Small intestine (tissue), 7 donors: ENCODE results near the gene SLCO3A1. TPM values are rescaled to one million over a fixed set of nuclear protein-coding genes. Genes with fewer than 3 reads are reported as not detected.
"Not testable (repeated sequence)": the region's sequence is repeated elsewhere in the genome, so short reads cannot be mapped to it uniquely, and the experiment has no call there.

Experiments
- DNase-seq, 2 donors: peaks; one replicate each; pipeline versions ENCODE4 v3.0.0 to v3.0.0-alpha.2; 2013
- FAIRE-seq: peaks from 2 replicates; lab custom pipeline; 2012; peaks lifted over from hg19 to GRCh38; lab: Jason Lieb, UNC
- H3K27ac ChIP-seq, 3 donors: one replicate each; pipeline ENCODE4 v1.5.1; 2013; ENCODE audit warnings: low read length in 2 of 3, mild to moderate bottlenecking in 2 of 3, control low read depth in 1 of 3, inconsistent platforms in 1 of 3, low read depth in 1 of 3, moderate library complexity in 1 of 3
- H3K27me3 ChIP-seq, 3 donors: one replicate each; pipeline ENCODE4 v1.6.1; 2013; ENCODE audit warnings: low read length in 3 of 3, inconsistent platforms in 1 of 3; ENCODE audit not compliant: control insufficient read depth in 3 of 3, insufficient read depth in 3 of 3
- H3K36me3 ChIP-seq, 3 donors: one replicate each; pipeline ENCODE4 v1.6.1; 2013; ENCODE audit warnings: low read length in 3 of 3, inconsistent platforms in 1 of 3, low read depth in 1 of 3, mild to moderate bottlenecking in 1 of 3, moderate library complexity in 1 of 3; ENCODE audit not compliant: control insufficient read depth in 3 of 3, insufficient read depth in 2 of 3
- H3K4me1 ChIP-seq, 3 donors: one replicate each; pipeline ENCODE4 v1.6.1; 2013; ENCODE audit warnings: low read length in 2 of 3, inconsistent platforms in 1 of 3, low read depth in 1 of 3, mild to moderate bottlenecking in 1 of 3, moderate library complexity in 1 of 3; ENCODE audit not compliant: control insufficient read depth in 3 of 3, insufficient read depth in 2 of 3
- H3K4me3 ChIP-seq, 3 donors: one replicate each; pipeline ENCODE4 v1.5.1; 2013; ENCODE audit warnings: low read length in 3 of 3, control low read depth in 1 of 3, inconsistent platforms in 1 of 3, low read depth in 1 of 3, mild to moderate bottlenecking in 1 of 3, moderate library complexity in 1 of 3
- H3K9me3 ChIP-seq, 2 donors: one replicate each; pipeline ENCODE4 v1.6.1; 2013; ENCODE audit warnings: low read depth in 1 of 2, low read length in 1 of 2; ENCODE audit not compliant: control insufficient read depth in 2 of 2, insufficient read depth in 1 of 2
- WGBS, 3 donors: extraction: QIAGEN DNeasy Blood & Tissue Kit; methylation state at CpG; one replicate each; pipeline ENCODE4 v1.1.7; 2013; 5-methylcytosine and 5-hydroxymethylcytosine counted together
- polyA plus RNA-seq, 4 donors: library from polyadenylated mRNA; stranded (reverse) in 3 of 4; unstranded in 1 of 4; fragments of 200-250 nt in 3 of 4; fragments of 120-200 nt in 1 of 4; gene quantifications; one replicate each; pipeline versions ENCODE4 v1.2.1 to v1.2.3, GENCODE V29; 2013
- donor health status: healthy with polysubstance abuse.
- donor health status: control.
- donor health status: control.
- donor health status: Bipolar disorder and iron deficiency.
- donor health status: healthy.

SLCO3A1 gene
- polyA plus RNA-seq, 4 donors, result 0.89 to 4.4 (median 2.6) TPM

DNA sequence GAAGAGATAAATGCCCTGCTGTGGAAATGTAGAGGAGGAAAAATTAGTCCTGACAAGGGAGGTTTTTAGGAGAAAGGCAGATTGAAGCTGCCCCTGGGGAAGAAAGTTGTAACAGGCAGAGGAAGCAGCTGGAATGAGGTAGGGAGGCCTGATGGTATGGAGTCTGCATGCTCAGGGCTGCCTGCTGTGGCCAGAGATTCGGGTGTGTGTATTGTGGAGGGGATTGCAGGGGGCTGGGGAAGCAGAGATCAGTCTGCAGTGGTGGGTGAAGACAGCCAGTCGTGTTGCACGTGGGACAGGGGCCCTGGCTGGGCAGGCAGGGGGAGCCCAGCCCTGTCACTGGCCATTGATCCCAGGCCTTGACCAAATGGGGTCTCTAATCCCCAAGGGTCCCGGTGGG lies 96.5 kb downstream of the SLCO3A1 start:
- Histone ChIP-seq H3K4me3 (no peak overlapping the region), H3K27ac (no peak overlapping the region), H3K27me3 (no peaks in the 10 kb centered on the region), H3K36me3 (no peaks in the 10 kb centered on the region), H3K4me1 (peaks cover 0 to 18% (median 2%) of the 10 kb centered on the region in 3 donors), H3K9me3 (peaks cover 0 to 2% of the 10 kb centered on the region in 2 donors)
- FAIRE-seq (no peak), DNase-seq (no peak)
- 78 to 85% (median 84%) methylated on average over 4 of the region's 4 CpGs for WGBS, 3 donors

DNA sequence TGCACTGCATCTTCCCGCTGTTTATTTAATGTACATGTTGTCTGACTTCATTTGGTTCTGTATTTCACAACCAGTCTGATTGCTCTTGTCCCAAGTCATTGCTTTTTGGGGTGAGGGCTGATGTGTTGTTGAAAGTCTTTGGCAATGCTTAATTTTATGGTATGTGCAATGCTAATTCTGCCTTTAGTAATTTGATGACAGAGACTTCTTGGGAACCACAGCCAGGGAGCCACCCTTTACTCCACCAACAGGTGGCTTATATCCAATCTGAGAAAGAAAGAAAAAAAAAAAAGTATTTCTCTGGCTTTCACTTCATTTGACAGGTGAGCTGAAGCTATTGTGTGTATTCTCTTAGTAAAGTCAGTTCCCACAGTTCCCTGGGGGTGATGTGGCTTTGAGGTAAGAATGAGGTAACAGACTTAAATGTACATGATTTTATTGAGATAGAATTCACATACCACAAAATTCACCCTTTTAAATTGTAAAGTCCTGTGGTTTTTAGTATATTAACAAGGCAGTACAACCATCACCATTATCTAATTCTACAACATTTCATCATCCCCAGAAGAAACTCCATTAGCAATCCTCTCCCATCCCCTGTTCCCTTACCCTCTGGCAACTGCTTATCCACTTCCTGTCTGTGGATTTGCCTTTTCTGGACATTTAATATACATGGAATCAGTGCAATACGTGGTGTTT lies 97.3 kb downstream of the SLCO3A1 start:
- Histone ChIP-seq H3K27me3 (no peaks in the 10 kb centered on the region), H3K27ac (no peak overlapping the region), H3K4me1 (peaks cover 0 to 18% (median 2%) of the 10 kb centered on the region in 3 donors), H3K4me3 (no peak overlapping the region), H3K9me3 (no peaks in the 10 kb centered on the region), H3K36me3 (no peaks in the 10 kb centered on the region)
- FAIRE-seq (no peak), DNase-seq (no peak)
- 56 to 83% (median 83%) methylated on average over 2 of the region's 2 CpGs for WGBS, 3 donors

DNA sequence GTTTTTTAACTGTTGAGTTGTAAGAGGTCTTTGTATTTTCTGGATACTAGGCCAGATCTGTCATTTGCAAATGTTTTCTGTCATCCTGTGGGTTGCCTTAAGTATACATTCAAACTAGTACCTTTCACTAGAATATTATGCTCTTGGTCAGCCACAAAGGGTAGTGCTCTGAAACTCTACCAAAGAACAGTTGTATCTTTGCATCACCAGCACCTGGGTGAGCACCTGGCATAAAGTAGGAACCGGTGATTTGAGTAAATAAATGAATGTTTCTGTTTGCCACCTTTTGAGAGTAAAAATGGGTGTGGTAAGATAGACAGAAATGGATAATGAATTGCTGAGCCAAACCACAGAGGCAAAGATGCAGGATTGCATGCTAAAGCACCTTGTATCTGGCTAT lies 98.7 kb downstream of the SLCO3A1 start:
- 9 to 61% (median 32%) methylated on average over 1 of the region's 1 CpG for WGBS, 3 donors
- Histone ChIP-seq H3K4me1 (peaks cover 0 to 17% (median 2%) of the 10 kb centered on the region in 3 donors), H3K9me3 (no peaks in the 10 kb centered on the region), H3K4me3 (no peak overlapping the region), H3K27ac (no peak overlapping the region), H3K27me3 (no peaks in the 10 kb centered on the region), H3K36me3 (no peaks in the 10 kb centered on the region)
- DNase-seq (no peak), FAIRE-seq (no peak)

DNA sequence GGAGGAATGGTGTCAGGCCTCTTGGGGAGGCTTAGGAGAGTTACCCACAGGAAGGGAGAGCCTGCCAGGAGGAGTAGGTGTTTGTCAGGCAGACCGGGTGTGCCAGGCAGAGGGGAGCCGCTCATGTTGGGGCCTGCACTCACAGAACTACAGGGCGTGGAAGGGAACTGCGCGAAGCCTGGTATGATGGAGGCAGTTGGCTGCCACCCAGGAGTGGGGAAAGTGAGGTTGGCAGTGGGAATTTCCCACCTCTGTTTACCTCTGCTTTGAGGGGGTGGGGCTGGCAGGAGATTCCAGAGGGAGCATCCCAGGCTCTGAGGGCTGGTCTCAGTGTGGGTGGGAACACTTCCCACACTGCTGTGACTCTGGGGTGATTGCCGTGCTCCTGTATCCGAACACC lies 99.9 kb downstream of the SLCO3A1 start:
- no peak for FAIRE-seq
- Histone ChIP-seq H3K27ac (no peak overlapping the region), H3K36me3 (no peaks in the 10 kb centered on the region), H3K4me3 (no peak overlapping the region), H3K9me3 (no peaks in the 10 kb centered on the region), H3K4me1 (peaks cover 0 to 5% (median 2%) of the 10 kb centered on the region in 3 donors), H3K27me3 (no peaks in the 10 kb centered on the region)
- no peak for DNase-seq
- WGBS, 3 donors, result 58 to 83% (median 77%) methylated on average over 7 of the region's 7 CpGs

DNA sequence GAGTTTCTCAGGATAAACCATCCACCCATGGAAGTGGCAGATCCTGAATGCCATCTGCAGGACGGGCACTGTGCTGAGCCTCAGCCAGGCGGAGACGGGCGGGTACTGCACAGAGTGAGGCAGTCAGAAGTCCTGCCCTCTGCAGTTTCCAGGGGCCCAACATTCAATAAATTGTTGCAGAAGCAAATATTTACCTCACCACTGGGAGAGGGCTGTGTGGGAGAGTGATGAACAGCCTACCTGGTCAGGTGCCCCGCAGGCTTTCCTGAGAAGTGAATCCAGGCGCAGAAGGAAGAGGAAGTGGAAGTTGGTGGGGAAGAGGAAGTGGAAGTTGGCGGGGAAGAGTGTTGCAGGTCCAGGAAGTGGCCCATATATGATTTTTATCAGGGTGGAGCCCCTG lies 100.8 kb downstream of the SLCO3A1 start:
- FAIRE-seq (no peak), DNase-seq (peak; percentile 12 to 56)
- Histone ChIP-seq H3K27ac (no peak overlapping the region), H3K27me3 (no peaks in the 10 kb centered on the region), H3K4me3 (no peak overlapping the region), H3K4me1 (peaks cover 0 to 3% (median 2%) of the 10 kb centered on the region in 3 donors), H3K9me3 (no peaks in the 10 kb centered on the region), H3K36me3 (no peaks in the 10 kb centered on the region)
- 65 to 77% (median 67%) methylated on average over 7 of the region's 7 CpGs for WGBS, 3 donors

DNA sequence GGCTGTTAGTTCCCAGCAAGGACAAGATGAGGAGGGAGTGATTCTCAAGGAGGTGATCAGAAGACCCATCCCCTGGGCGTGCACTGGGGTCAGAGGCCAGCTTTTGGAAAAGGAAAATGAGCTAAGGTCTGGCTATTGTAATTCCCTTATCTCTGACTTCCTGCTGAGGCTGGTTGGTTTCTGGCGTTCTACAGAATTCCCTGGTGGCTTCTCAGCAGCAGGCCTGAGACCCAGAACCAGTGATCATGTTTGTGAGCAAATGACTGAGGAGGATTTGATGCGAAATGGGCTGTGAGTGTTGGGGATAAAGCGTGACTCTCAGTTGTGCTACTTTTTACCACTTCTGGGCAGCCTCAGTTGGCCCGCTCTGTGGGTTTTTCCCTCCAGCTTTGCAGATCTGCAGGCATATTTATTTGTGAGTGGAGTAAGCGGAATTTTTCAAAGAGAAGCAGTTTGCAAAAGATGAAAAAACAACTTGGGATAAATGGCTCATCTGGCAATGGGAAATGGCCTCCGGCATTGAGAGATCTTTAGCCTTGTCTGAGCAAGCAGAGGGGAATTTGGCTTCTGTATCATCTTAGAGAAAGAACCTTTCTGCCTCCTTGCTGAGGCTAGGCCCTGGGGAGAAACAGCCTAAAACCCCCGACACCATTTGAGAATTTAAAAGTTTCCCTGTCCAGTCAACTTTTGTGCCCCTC lies 102.7 kb downstream of the SLCO3A1 start:
- no peaks in the 10 kb centered on the region for H3K27me3 ChIP-seq
- no peak overlapping the region for H3K4me3 ChIP-seq
- 66 to 78% (median 74%) methylated on average over 8 of the region's 8 CpGs for WGBS, 3 donors
- FAIRE-seq (no peak), DNase-seq (no peak)
- H3K9me3 ChIP-seq, result no peaks in the 10 kb centered on the region
- no peaks in the 10 kb centered on the region for H3K36me3 ChIP-seq
- H3K27ac ChIP-seq, result peak overlapping the region in 1 of 3 donors; percentile 56
- peaks cover 0 to 3% (median 2%) of the 10 kb centered on the region in 3 donors for H3K4me1 ChIP-seq

DNA sequence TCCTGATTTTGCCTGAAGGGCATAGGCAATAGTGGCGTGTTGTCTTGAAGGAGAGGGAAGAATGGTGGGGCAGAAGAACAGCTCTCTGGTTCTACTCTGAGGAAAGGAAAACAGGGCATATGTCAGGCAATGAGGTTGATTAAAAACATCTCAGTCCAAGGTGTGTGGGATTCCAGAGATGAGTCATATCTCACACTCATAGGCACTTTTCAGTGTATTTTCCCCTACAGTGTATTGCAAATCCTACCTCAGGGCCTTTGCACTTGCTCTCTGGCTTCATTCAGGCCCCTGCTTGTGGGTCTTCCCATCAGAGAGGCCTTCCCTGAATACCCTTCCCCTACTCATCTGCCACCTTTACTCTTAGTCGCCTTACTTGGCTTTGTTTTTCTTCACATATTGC lies 107.8 kb downstream of the SLCO3A1 start:
- Histone ChIP-seq H3K4me1 (no peaks in the 10 kb centered on the region), H3K27ac (no peak overlapping the region), H3K9me3 (no peaks in the 10 kb centered on the region), H3K4me3 (no peak overlapping the region), H3K27me3 (no peaks in the 10 kb centered on the region), H3K36me3 (no peaks in the 10 kb centered on the region)
- DNase-seq, result no peak
- FAIRE-seq, result no peak
- 85 to 89% (median 87%) methylated on average over 2 of the region's 2 CpGs for WGBS, 3 donors

DNA sequence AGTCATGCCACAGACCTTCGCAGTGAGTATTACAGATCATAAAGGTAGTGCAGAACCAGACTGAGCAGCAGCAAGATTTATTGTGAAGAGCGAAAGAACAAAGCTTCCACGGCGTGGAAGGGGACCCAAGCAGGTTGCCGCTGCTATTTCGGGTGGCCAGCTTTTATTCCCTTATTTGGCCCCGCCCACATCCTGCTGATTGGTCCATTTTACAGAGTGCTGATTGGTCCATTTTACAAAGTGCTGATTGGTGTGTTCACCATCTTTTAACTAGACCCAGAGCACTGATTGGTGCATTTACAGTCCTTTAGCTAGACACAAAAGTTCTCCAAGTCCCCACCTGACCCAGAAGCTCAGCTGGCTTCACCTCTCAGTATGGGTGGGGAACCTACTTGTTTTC lies 110.2 kb downstream of the SLCO3A1 start:
- H3K27ac ChIP-seq, H3K27me3 ChIP-seq, DNase-seq, FAIRE-seq, H3K9me3 ChIP-seq, H3K4me3 ChIP-seq, H3K4me1 ChIP-seq, H3K36me3 ChIP-seq: not testable (repeated sequence)
- WGBS, 3 donors, result 85 to 90% (median 89%) methylated on average over 7 of the region's 7 CpGs
